ENCODE results near the gene AQP5.

DNA sequence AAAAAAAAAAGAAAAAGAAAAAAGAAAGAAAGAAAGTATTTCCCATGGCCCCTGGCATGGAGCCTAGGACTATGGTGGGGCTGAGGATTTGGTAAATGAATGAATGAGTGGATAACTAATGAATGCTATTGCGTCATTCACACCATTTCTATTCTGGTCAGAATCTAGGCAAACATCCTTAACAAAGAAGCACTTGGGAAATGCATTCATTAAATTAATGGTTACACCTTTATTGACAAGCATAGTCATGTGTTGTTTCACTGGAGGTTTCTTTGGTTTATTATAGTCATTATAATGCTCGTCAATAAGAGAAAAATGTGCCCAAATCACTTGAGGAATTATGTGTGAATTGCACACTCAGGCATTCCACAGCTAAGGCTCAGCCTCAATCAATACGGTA is 24.7 kb upstream of the AQP5 start:
- TF ChIP-seq, protein P1, sequence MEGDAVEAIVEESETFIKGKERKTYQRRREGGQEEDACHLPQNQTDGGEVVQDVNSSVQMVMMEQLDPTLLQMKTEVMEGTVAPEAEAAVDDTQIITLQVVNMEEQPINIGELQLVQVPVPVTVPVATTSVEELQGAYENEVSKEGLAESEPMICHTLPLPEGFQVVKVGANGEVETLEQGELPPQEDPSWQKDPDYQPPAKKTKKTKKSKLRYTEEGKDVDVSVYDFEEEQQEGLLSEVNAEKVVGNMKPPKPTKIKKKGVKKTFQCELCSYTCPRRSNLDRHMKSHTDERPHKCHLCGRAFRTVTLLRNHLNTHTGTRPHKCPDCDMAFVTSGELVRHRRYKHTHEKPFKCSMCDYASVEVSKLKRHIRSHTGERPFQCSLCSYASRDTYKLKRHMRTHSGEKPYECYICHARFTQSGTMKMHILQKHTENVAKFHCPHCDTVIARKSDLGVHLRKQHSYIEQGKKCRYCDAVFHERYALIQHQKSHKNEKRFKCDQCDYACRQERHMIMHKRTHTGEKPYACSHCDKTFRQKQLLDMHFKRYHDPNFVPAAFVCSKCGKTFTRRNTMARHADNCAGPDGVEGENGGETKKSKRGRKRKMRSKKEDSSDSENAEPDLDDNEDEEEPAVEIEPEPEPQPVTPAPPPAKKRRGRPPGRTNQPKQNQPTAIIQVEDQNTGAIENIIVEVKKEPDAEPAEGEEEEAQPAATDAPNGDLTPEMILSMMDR (conservative IDR thresholded peaks at IDR 0.05): no peak
- TF ChIP-seq EZH2 (IDR thresholded peaks at IDR 0.05; ENCODE audit: low read depth): no peak

Data from PC-9 (cell line).